HG03342 (cell line): ENCODE data around the gene EGFR.

Source experiments
- ATAC-seq: cut with Tn5 transposase; IDR thresholded peaks from one replicate; pipeline ENCODE4 v1.9.1; 2021; ENCODE audit warnings: mild to moderate bottlenecking, moderate library complexity; ENCODE audit not compliant: unreplicated experiment

The EGFR gene

DNA sequence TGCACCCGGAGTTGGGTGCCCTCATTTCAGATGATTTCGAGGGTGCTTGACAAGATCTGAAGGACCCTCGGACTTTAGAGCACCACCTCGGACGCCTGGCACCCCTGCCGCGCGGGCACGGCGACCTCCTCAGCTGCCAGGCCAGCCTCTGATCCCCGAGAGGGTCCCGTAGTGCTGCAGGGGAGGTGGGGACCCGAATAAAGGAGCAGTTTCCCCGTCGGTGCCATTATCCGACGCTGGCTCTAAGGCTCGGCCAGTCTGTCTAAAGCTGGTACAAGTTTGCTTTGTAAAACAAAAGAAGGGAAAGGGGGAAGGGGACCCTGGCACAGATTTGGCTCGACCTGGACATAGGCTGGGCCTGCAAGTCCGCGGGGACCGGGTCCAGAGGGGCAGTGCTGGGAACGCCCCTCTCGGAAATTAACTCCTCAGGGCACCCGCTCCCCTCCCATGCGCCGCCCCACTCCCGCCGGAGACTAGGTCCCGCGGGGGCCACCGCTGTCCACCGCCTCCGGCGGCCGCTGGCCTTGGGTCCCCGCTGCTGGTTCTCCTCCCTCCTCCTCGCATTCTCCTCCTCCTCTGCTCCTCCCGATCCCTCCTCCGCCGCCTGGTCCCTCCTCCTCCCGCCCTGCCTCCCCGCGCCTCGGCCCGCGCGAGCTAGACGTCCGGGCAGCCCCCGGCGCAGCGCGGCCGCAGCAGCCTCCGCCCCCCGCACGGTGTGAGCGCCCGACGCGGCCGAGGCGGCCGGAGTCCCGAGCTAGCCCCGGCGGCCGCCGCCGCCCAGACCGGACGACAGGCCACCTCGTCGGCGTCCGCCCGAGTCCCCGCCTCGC lies at the start of gene EGFR:
Gene EGFR (plus strand): TSS at position 657 of the 830 bp plus-strand sequence. CDS start 261 bp downstream, outside the sequence.
- no peak for ATAC-seq

- no peak for ATAC-seq
Measured at GRCh38 chr7:54969208-54969967, 49.4 kb upstream of the EGFR start.

GRCh38 chr7:54972733-54973294 lies 46.0 kb upstream of the EGFR start:
- ATAC-seq = no peak

DNA sequence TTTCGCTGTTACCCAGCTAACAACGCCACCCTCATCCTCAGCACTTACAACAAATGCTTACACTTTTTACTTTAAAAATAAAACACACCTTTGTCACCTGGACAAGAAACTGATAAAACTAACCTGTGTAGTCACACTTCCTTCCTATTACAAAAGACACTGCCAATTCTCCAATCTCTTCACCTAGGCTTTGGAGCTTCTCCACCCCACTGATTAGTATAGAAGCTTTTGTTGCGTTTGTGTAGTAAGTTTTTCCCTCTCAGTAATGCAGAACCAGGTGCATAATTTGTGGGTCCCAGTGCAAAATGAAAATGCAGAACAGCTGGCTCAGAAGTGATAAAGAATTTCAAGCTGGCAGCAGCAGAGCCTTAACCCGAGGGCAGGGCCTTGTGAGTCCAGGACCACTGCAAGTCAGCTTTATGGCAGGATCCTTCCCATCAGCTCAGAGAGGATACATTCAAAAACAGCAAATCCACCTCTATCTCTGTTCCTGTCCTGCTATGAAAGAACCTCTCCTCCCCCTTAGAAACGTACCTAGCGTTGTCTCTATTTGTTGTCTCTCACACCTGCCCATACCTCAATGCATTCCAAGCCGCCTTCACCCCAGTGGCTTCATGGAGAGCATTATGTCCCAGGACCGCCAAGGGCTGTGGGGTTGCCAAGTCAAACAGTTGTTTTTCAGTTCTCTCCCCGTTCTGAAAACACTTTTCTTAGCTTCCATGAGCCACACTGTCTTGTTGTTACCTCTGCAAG lies 40.3 kb upstream of the EGFR start:
- no peak for ATAC-seq

GRCh38 chr7:54980521-54980920 lies 38.3 kb upstream of the EGFR start:
- no peak for ATAC-seq

- ATAC-seq = no peak
Measured at GRCh38 chr7:54981913-54982312, 36.9 kb upstream of the EGFR start.

- ATAC-seq = no peak
Measured at GRCh38 chr7:54985426-54986330, 33.1 kb upstream of the EGFR start.

GRCh38 chr7:54986716-54987115 lies 32.1 kb upstream of the EGFR start:
- no peak for ATAC-seq

DNA sequence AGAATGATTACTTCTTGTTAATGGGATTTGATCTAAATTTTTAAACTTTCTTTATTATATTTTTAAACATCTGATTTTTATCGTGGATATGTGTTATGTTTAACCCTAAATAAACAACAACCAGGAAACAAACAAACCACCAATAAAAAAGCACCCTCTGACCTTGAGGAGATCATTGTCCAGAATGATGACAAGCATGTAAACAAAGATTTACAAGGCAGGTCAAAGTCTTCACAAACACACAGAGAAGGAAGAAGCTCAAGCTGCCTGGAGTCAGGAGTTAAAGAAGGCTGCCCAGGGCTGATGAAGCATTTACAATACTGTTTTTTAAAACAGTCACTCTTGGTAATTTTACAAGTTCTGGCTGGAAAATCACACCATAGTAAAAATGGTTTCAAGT lies 31.0 kb upstream of the EGFR start:
- no peak for ATAC-seq

DNA sequence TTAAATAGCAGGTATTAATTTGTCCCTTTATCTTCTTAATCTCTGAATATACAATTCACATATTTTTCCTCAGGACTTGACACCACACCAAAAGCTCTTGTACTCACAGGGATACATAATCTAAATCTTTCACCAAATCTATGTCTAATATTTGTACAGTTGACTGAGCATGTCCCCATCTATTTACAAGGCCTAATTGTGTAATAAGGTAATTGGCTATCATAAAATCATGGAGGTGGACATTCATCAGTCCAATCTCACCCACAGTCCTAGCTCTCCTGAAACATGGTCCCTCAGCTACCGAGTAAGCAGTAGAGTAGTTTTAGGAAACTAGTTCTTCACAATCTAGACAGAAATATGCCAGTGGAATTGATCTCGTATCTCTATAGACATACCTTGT lies 30.3 kb upstream of the EGFR start:
- no peak for ATAC-seq

- ATAC-seq = no peak
Measured at GRCh38 chr7:54989453-54990225, 29.2 kb upstream of the EGFR start.

- no peak for ATAC-seq
Measured at GRCh38 chr7:54991341-54991740, 27.5 kb upstream of the EGFR start.

- no peak for ATAC-seq
Measured at GRCh38 chr7:54992871-54993475, 25.8 kb upstream of the EGFR start.

- no peak for ATAC-seq
Measured at GRCh38 chr7:54995166-54995565, 23.7 kb upstream of the EGFR start.

DNA sequence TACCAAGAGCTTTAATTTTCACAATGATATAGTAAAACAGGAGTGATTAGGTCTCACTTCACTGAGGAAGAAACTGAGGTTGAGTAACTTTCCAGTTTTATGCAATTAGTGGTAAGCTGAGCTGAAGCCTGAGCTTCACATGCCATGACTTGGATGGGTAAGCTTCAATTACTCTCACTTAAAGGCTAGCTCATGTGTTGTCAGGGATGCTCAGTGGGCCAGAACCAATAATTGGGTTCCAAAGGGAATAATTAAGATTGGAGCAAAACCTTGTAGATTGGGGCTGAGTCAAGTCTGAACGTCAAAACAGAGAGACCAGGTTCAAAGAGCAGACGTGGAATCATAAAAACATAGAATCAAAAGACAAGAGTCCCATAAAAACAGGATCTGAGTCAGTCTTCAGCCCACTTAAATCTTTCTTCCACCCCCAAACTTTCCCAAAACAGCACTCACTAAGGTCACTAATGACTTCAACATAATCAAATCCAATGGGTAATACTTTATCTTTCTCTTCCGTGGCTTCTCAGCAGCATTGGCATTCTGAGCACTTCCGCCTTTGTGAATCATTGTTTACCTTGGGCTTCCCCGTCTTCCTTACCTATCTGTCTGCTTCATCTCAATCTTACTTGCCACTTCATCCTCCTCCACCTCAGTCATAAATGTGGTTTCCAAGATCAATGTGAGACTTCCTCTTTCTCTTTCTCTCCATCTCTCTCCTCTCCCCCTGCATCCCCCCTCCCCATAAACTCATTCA lies 23.0 kb upstream of the EGFR start:
- peak; percentile 75 for ATAC-seq

DNA sequence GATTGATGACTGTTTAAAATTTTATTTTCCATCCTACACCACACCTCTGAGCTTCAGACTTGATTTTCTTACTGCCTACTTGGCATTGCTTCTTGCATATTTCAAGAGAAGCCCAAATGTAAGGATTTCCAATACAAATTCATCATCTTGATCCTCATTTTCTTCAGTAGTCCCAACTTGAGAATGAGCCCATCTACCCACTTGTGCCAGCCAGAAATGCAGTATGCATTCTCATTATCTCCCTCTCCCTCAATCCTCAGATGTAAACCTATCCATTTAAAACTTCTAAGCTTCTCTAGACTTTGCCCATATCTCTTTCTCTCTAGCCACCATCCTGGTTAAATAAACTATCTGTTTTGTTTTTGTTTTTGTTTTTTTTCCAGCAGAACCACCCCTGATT lies 22.4 kb upstream of the EGFR start:
- no peak for ATAC-seq

GRCh38 chr7:55004579-55004978 lies 14.2 kb upstream of the EGFR start:
- ATAC-seq = no peak

GRCh38 chr7:55005241-55005851 lies 13.5 kb upstream of the EGFR start:
- no peak for ATAC-seq
